Measurements from ENCODE around the gene ASAP2.

Gene ASAP2

DNA sequence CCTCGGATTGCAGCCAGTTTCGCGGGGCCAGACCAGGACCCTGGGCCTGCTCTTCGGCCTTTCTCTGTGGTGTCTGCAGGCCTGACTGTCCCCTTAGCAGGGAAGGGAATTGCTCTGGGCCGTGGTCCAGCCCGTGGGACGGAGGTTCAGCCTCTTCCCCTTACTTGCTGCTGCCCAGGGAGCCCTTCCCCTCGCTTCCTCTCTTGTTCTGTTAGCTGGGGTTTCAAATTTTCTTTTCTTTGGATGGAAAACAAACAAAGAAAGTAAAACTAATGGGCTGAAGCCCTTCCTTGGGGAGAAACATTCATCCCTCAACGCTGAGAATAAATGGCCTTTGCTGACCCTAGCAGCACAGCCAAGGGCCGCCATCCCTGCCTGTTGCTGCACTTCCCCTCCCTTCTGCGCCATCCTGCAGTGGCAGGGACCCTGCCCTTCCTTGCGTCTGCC lies 52.4 kb downstream of the ASAP2 start:
- ATAC-seq (ENCODE audit: insufficient read depth, low read depth), result 0 out of 3 replicates have a peak, but pooled peaks have one; percentile 4
- Histone ChIP-seq H3K36me3 (ENCODE audit: insufficient read depth, low read length) (no peaks in the 10 kb centered on the region), H3K27ac (ENCODE audit: low read length) (peak overlapping the region; percentile 35; the same call in 1 of the 2 replicates), H3K4me1 (ENCODE audit: insufficient read depth, low read length) (peaks cover 23% of the 10 kb centered on the region), H3K4me3 (ENCODE audit: low read depth in 1 of 2, low read length in 2 of 2) (no peak overlapping the region), H3K9ac (ENCODE audit: low read depth, low read length) (peak overlapping the region; percentile 20; the same call in 1 of the 2 replicates), H3K9me3 (ENCODE audit: insufficient read depth, low read length, severe bottlenecking) (no peaks in the 10 kb centered on the region), H4K20me1 (ENCODE audit: insufficient read depth, low read length) (peaks cover 36% of the 10 kb centered on the region), H2AFZ (ENCODE audit: low read depth, low read length) (no peak overlapping the region), H3K4me2 (ENCODE audit: insufficient read depth, low read length) (no peak overlapping the region), H3K27me3 (ENCODE audit: insufficient read depth, low read length, poor library complexity) (no peaks in the 10 kb centered on the region), H3K79me2 (ENCODE audit: insufficient read depth, low read length) (peaks cover 28% of the 10 kb centered on the region)
- no peak for TF ChIP-seq EZH2 (IDR thresholded peaks at IDR 0.05; ENCODE audit: borderline replicate concordance, low read depth, low read length, severe bottlenecking)
- TF ChIP-seq, protein P1, sequence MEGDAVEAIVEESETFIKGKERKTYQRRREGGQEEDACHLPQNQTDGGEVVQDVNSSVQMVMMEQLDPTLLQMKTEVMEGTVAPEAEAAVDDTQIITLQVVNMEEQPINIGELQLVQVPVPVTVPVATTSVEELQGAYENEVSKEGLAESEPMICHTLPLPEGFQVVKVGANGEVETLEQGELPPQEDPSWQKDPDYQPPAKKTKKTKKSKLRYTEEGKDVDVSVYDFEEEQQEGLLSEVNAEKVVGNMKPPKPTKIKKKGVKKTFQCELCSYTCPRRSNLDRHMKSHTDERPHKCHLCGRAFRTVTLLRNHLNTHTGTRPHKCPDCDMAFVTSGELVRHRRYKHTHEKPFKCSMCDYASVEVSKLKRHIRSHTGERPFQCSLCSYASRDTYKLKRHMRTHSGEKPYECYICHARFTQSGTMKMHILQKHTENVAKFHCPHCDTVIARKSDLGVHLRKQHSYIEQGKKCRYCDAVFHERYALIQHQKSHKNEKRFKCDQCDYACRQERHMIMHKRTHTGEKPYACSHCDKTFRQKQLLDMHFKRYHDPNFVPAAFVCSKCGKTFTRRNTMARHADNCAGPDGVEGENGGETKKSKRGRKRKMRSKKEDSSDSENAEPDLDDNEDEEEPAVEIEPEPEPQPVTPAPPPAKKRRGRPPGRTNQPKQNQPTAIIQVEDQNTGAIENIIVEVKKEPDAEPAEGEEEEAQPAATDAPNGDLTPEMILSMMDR (IDR thresholded peaks at IDR 0.05; ENCODE audit: borderline replicate concordance, extremely low read depth, low read length, poor library complexity, severe bottlenecking), result no peak
- no peak for DNase-seq

DNA sequence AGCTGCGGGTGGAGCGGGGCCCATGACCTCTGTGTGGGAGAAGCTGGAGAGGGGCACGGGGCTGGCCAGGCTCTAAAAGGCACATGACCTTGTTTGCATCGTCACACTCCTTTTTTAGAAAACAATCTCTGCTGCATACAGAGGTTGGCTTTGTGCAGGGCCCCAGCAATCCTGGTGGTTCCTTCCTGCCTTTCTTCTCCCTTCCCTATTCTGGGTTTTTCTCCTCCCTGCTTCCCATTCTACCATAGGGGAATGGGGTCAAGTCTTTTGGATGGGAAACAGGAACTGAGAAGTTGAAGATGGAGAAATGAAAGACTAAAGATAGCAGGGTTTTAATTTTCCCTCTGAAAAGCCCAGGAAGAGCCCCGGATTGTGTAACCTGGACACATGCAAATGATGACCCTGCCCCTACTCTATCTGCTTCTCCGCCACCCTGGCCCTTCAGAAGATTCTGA lies 53.9 kb downstream of the ASAP2 start:
- Histone ChIP-seq H3K4me1 (ENCODE audit: insufficient read depth, low read length) (peaks cover 23% of the 10 kb centered on the region), H2AFZ (ENCODE audit: low read depth, low read length) (no peak overlapping the region), H3K27ac (ENCODE audit: low read length) (no peak overlapping the region), H3K36me3 (ENCODE audit: insufficient read depth, low read length) (no peaks in the 10 kb centered on the region), H3K27me3 (ENCODE audit: insufficient read depth, low read length, poor library complexity) (no peaks in the 10 kb centered on the region), H3K9me3 (ENCODE audit: insufficient read depth, low read length, severe bottlenecking) (no peaks in the 10 kb centered on the region), H3K79me2 (ENCODE audit: insufficient read depth, low read length) (peaks cover 25% of the 10 kb centered on the region), H3K4me2 (ENCODE audit: insufficient read depth, low read length) (no peak overlapping the region), H3K4me3 (ENCODE audit: low read depth in 1 of 2, low read length in 2 of 2) (no peak overlapping the region), H4K20me1 (ENCODE audit: insufficient read depth, low read length) (peaks cover 40% of the 10 kb centered on the region), H3K9ac (ENCODE audit: low read depth, low read length) (no peak overlapping the region)
- DNase-seq, result no peak
- no peak for TF ChIP-seq EZH2 (IDR thresholded peaks at IDR 0.05; ENCODE audit: borderline replicate concordance, low read depth, low read length, severe bottlenecking)
- TF ChIP-seq, protein P1 (IDR thresholded peaks at IDR 0.05; ENCODE audit: borderline replicate concordance, extremely low read depth, low read length, poor library complexity, severe bottlenecking), result no peak
- ATAC-seq (ENCODE audit: insufficient read depth, low read depth), result no peak

DNA sequence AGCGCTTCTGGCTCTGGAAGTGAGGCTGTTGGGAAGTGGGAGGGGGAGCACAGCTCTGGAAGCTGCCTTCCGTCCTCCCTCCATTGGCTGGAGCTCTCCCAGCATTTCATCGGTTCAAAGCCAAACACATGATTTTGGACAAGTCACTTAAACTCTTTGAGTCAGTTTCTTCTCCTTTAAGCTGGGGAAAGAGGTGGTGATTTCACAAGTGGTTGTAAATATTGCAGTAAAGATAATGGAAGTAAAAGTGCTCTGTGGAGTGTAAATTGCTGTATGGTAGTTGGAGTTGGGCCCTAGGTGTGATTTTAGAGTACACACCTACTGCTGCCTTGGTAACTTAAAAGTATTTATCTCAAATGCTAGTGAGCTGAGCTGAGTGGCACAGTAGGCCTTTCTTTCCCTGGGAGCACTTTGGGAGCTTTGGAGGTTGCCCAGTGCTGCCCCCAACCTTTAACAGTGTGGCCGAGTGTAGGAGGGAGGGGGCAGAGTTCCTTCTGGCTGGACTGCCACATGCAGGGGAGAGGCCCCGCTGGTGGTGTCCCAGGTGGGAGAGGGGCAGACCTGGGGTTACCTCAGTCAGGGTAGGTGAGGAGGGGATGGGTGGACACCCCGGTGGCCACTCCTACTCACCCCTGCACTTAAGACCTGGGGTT lies 54.7 kb downstream of the ASAP2 start:
- DNase-seq, result no peak
- no peak overlapping the region for H3K4me2 ChIP-seq (ENCODE audit: insufficient read depth, low read length)
- peaks cover 39% of the 10 kb centered on the region for H4K20me1 ChIP-seq (ENCODE audit: insufficient read depth, low read length)
- H3K27ac ChIP-seq (ENCODE audit: low read length), result no peak overlapping the region
- TF ChIP-seq EZH2 (IDR thresholded peaks at IDR 0.05; ENCODE audit: borderline replicate concordance, low read depth, low read length, severe bottlenecking), result no peak
- TF ChIP-seq, protein P1 (IDR thresholded peaks at IDR 0.05; ENCODE audit: borderline replicate concordance, extremely low read depth, low read length, poor library complexity, severe bottlenecking), result no peak
- no peak for ATAC-seq (ENCODE audit: insufficient read depth, low read depth)
- peaks cover 23% of the 10 kb centered on the region for H3K4me1 ChIP-seq (ENCODE audit: insufficient read depth, low read length)
- H3K9ac ChIP-seq (ENCODE audit: low read depth, low read length), result no peak overlapping the region
- no peaks in the 10 kb centered on the region for H3K36me3 ChIP-seq (ENCODE audit: insufficient read depth, low read length)
- H3K79me2 ChIP-seq (ENCODE audit: insufficient read depth, low read length), result peaks cover 25% of the 10 kb centered on the region
- no peaks in the 10 kb centered on the region for H3K9me3 ChIP-seq (ENCODE audit: insufficient read depth, low read length, severe bottlenecking)
- no peak overlapping the region for H2AFZ ChIP-seq (ENCODE audit: low read depth, low read length)
- H3K27me3 ChIP-seq (ENCODE audit: insufficient read depth, low read length, poor library complexity), result no peaks in the 10 kb centered on the region
- no peak overlapping the region for H3K4me3 ChIP-seq (ENCODE audit: low read depth in 1 of 2, low read length in 2 of 2)
